Thyroid gland (tissue), 4 donors: ENCODE measurements around the gene THBS1. TPM values are rescaled to one million over a fixed set of nuclear protein-coding genes. Genes with fewer than 3 reads are reported as not detected.

Experiments
- DNase-seq, 2 donors: peaks; one replicate each; pipeline ENCODE4 v3.0.0-alpha.2; 2019
- H3K27ac ChIP-seq, 3 donors: fragments of 200-600 bp; sonication (generic); 1 replicate in 2 of 3; 2 replicates in 1 of 3; pipeline ENCODE4 v1.5.1; 2016 to 2019; ENCODE audit warnings: mild to moderate bottlenecking in 1 of 3, moderate library complexity in 1 of 3
- H3K27me3 ChIP-seq: fragments of 200-600 bp; sonication (generic); one replicate; pipeline ENCODE4 v1.5.1; 2019
- H3K36me3 ChIP-seq, 2 donors: fragments of 200-600 bp; sonication (generic); one replicate each; pipeline ENCODE4 v1.5.1; 2016 to 2019
- H3K4me1 ChIP-seq, 2 donors: fragments of 200-600 bp; sonication (generic); one replicate each; pipeline ENCODE4 v1.5.1; 2017 to 2019
- H3K4me3 ChIP-seq, 3 donors: fragments of 200-600 bp; sonication (generic); replicated peaks in 1 of 3; 1 replicate in 2 of 3; 2 replicates in 1 of 3; pipeline ENCODE4 v1.5.1; 2016; ENCODE audit warnings: mild to moderate bottlenecking in 1 of 3
- H3K9me3 ChIP-seq: fragments of 200-600 bp; sonication (generic); one replicate; pipeline ENCODE4 v1.5.1; 2017
- CTCF ChIP-seq, 6 experiments: fragments of 200-600 bp in 3 of 6; fragments of 450-650 bp in 3 of 6; sonication (generic) in 3 of 6; IDR thresholded peaks; one replicate each; pipeline ENCODE4 v1.5.1; 2016 to 2019; ENCODE audit warnings: antibody characterized with exemption in 6 of 6, mild to moderate bottlenecking in 2 of 6, inconsistent platforms in 1 of 6, moderate library complexity in 1 of 6
- POLR2A ChIP-seq, 2 donors: fragments of 450-650 bp; IDR thresholded peaks; one replicate each; pipeline ENCODE4 v1.6.1; 2017; ENCODE audit warnings: antibody characterized with exemption in 2 of 2, mild to moderate bottlenecking in 2 of 2, moderate library complexity in 1 of 2
- WGBS, 2 donors: methylation state at CpG; one replicate each; pipeline ENCODE4 v1.1.5; 2017; 5-methylcytosine and 5-hydroxymethylcytosine counted together
- intact Hi-C: fragments of 100-400 bp; cut with DNase I; formaldehyde crosslinking; loops from one replicate; pipeline ENCODE4 v1.15.1; 2023
- total RNA-seq, 4 donors: library from RNA; depleted of rRNA; stranded (reverse); fragments of >200 nt; gene quantifications; one replicate each; pipeline ENCODE4 v1.2.3, GENCODE V29; 2016

The THBS1 gene
- total RNA-seq, 4 donors from 2014 or later, result 15.3 to 155 (median 57.8) TPM

DNA sequence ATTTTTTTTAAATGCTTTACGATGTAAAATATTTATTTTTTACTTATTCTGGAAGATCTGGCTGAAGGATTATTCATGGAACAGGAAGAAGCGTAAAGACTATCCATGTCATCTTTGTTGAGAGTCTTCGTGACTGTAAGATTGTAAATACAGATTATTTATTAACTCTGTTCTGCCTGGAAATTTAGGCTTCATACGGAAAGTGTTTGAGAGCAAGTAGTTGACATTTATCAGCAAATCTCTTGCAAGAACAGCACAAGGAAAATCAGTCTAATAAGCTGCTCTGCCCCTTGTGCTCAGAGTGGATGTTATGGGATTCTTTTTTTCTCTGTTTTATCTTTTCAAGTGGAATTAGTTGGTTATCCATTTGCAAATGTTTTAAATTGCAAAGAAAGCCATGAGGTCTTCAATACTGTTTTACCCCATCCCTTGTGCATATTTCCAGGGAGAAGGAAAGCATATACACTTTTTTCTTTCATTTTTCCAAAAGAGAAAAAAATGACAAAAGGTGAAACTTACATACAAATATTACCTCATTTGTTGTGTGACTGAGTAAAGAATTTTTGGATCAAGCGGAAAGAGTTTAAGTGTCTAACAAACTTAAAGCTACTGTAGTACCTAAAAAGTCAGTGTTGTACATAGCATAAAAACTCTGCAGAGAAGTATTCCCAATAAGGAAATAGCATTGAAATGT lies 15.6 kb downstream of the THBS1 start:
- Histone ChIP-seq H3K27me3 (no peaks in the 10 kb centered on the region), H3K9me3 (no peaks in the 10 kb centered on the region), H3K4me1 (no peaks in the 10 kb centered on the region), H3K27ac (no peak overlapping the region), H3K4me3 (no peak overlapping the region), H3K36me3 (peaks cover 0 to 11% of the 10 kb centered on the region in 2 donors)
- TF ChIP-seq POLR2A (IDR thresholded peaks at IDR 0.05), result no peak
- TF ChIP-seq CTCF (IDR thresholded peaks at IDR 0.05), result no peak
- 88% methylated on average over 5 of the region's 5 CpGs for WGBS, 2 donors
- intact Hi-C loops, result no loop called here
- DNase-seq, result no peak

GRCh38 chr15:39597336-39597735 lies 16.5 kb downstream of the THBS1 start:
- intact Hi-C loops, result no loop called here
- Histone ChIP-seq H3K4me1 (no peaks in the 10 kb centered on the region), H3K27ac (no peak overlapping the region), H3K27me3 (no peaks in the 10 kb centered on the region), H3K9me3 (no peaks in the 10 kb centered on the region), H3K4me3 (no peak overlapping the region), H3K36me3 (peaks cover 0 to 9% of the 10 kb centered on the region in 2 donors)
- TF ChIP-seq POLR2A (IDR thresholded peaks at IDR 0.05) (no peak), CTCF (IDR thresholded peaks at IDR 0.05) (no peak)
- DNase-seq, result no peak
- 95 to 99% methylated on average over 2 of the region's 2 CpGs for WGBS, 2 donors

DNA sequence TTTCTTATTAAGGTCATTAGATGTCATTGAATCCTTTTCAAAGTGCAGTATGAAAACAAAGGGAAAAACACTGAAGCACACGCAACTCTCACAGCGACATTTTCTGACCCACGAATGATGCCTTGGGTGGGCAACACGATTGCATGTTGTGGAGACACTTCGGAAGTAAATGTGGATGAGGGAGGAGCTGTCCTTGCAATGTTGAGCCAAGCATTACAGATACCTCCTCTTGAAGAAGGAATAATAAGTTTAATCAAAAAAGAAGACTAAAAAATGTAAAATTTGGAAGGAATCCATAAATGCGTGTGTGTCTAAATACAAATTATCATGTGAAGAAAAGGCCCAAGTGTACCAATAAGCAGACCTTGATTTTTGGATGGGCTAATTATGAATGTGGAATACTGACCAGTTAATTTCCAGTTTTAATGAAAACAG lies 16.9 kb downstream of the THBS1 start:
- Histone ChIP-seq H3K4me1 (no peaks in the 10 kb centered on the region), H3K4me3 (no peak overlapping the region), H3K9me3 (no peaks in the 10 kb centered on the region), H3K27me3 (no peaks in the 10 kb centered on the region), H3K27ac (no peak overlapping the region), H3K36me3 (peaks cover 0 to 7% of the 10 kb centered on the region in 2 donors)
- WGBS, 2 donors, result 93 to 97% methylated on average over 6 of the region's 6 CpGs
- TF ChIP-seq POLR2A (IDR thresholded peaks at IDR 0.05) (no peak), CTCF (IDR thresholded peaks at IDR 0.05) (no peak)
- no peak for DNase-seq
- intact Hi-C loops, result no loop called here

GRCh38 chr15:39598186-39598850 lies 17.4 kb downstream of the THBS1 start:
- 74 to 75% methylated on average over 3 of the region's 3 CpGs for WGBS, 2 donors

More at GRCh38 chr15:39598186-39598850, 17.4 kb downstream of the THBS1 start:
- no peak overlapping the region for H3K4me3 ChIP-seq
- DNase-seq, result no peak
- TF ChIP-seq CTCF (IDR thresholded peaks at IDR 0.05), result no peak
- no peak overlapping the region for H3K27ac ChIP-seq
- no peaks in the 10 kb centered on the region for H3K9me3 ChIP-seq
- intact Hi-C loops, result no loop called here
- no peaks in the 10 kb centered on the region for H3K27me3 ChIP-seq
- H3K36me3 ChIP-seq, result peaks cover 0 to 5% of the 10 kb centered on the region in 2 donors
- H3K4me1 ChIP-seq, result no peaks in the 10 kb centered on the region
